HG02571 (cell line): Measurements from ENCODE around the gene MC1R.
"Not testable (repeated sequence)": the region's sequence is repeated elsewhere in the genome, so short reads cannot be mapped to it uniquely, and the experiment has no call there.

Experiments
- ATAC-seq: cut with Tn5 transposase; IDR thresholded peaks from one replicate; pipeline ENCODE4 v1.9.1; 2021; ENCODE audit warnings: mild to moderate bottlenecking, moderate library complexity; ENCODE audit not compliant: unreplicated experiment

Gene MC1R

DNA sequence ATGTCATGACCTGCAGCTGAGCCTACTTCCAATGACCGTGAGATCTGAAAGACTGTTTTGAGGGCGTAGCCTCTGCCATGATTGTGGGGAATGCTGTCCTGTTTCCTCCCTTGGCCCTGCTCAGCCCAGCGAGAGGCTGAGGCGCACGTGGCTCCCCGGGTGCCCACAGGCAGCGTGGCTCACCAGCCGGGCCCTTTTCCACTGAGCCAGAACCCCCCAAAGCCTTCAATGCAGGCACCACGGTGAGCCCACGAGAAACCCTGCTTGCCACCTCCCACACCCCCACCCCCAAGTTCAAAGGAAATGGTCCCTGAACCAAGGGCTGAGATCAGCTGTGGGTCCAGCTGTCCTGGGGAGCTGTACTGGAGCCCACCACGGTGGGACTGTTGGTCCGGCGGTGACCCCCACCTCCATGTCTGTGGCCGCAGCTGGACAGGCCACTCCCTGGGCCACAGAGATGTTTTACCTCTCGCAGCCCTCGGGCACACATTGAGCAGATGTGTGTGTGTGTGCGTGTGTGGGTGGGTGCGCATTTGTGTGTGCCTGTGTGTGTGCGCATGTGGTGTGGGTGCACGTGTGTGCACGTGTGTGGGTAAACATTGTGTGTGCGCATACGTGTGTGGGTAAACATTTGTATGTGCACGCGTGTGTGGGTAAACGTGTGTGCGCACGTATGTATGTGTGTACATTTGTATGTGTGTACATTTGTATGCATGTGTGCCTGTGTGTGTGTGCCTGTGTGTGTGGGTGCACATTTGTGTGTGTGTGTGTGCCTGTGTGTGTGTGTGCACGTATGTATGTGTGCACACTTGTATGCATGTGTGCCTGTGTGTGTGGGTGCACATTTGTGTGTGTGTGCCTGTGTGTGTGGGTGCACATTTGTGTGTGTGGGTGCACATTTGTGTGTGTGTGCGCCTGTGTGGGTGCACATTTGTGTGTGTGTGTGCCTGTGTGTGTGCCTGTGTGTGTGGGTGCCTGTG is 5.0 kb upstream of the MC1R start:
- ATAC-seq: no peak

GRCh38 chr16:89914642-89915285 is 3.9 kb upstream of the MC1R start:
- ATAC-seq: not testable (repeated sequence)

GRCh38 chr16:89915303-89916232 is 3.1 kb upstream of the MC1R start:
- ATAC-seq: no peak

DNA sequence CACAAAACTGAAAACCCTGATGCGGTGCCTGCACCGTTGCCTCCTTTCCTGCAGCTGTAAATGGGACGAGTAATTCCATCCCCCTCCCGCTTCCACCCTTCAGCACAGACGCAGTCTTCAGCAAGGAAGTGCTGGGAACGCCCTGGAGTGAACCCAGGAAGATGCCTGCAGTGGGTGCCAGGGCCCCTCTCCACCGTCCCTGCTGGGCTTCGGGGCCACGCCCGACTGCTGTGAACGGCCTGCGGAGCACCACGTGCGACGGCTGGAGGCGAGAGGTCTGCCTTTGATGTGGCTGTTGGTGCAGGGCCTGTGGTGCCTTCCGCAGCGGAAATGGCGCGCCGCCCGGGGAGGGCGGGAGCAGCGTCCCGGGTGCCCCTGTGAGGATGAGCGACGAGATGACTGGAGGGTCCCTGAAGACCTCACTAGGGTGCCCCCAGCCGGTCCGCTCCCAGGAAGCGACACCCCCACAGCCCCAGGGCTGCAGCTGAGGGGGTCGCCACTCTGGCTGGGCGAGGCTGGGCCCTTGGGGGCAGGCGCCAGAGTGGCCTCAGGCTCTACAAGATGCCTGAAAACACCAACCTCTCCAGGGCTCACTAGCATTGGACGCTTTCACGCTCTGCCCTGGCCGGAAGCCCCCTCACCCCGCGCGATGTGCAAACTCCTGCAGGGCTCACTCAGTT is 749 bp upstream of the MC1R start:
- ATAC-seq: peak; percentile 60

DNA sequence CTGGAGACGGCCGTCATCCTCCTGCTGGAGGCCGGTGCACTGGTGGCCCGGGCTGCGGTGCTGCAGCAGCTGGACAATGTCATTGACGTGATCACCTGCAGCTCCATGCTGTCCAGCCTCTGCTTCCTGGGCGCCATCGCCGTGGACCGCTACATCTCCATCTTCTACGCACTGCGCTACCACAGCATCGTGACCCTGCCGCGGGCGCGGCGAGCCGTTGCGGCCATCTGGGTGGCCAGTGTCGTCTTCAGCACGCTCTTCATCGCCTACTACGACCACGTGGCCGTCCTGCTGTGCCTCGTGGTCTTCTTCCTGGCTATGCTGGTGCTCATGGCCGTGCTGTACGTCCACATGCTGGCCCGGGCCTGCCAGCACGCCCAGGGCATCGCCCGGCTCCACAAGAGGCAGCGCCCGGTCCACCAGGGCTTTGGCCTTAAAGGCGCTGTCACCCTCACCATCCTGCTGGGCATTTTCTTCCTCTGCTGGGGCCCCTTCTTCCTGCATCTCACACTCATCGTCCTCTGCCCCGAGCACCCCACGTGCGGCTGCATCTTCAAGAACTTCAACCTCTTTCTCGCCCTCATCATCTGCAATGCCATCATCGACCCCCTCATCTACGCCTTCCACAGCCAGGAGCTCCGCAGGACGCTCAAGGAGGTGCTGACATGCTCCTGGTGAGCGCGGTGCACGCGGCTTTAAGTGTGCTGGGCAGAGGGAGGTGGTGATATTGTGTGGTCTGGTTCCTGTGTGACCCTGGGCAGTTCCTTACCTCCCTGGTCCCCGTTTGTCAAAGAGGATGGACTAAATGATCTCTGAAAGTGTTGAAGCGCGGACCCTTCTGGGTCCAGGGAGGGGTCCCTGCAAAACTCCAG is 1.1 kb downstream of the MC1R start:
- no peak for ATAC-seq

- no peak for ATAC-seq
These were observed 2.1 kb downstream of the MC1R start for GRCh38 chr16:89920723-89921122.

DNA sequence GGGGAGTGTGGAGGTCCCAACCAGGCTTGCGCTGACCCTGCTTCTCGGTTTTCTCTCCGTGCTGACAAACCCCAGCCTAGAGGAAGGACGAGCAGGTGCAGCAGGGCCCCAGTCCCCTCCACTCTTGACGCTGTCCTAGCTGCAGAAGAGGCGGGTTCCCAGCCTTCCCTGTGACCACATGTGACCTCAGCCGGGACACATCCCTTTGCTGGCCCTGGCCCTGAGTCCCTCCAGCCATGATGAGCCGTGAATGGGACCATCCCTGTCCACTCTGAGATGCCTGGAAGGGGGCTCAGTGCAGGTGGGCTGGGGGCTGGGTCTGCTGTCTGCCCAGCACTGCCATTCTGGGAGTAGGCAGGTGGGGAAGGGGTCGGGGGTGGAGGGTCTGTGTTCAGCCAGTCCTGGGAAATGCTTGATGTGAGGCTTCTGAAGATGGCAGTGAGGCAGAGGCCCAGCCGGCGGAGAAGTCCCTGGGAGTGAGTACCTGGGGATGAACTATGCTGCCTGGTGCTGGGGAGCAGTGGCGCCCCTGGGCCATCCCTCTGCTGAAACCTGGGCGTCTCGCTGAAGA is 2.6 kb downstream of the MC1R start:
- no peak for ATAC-seq

DNA sequence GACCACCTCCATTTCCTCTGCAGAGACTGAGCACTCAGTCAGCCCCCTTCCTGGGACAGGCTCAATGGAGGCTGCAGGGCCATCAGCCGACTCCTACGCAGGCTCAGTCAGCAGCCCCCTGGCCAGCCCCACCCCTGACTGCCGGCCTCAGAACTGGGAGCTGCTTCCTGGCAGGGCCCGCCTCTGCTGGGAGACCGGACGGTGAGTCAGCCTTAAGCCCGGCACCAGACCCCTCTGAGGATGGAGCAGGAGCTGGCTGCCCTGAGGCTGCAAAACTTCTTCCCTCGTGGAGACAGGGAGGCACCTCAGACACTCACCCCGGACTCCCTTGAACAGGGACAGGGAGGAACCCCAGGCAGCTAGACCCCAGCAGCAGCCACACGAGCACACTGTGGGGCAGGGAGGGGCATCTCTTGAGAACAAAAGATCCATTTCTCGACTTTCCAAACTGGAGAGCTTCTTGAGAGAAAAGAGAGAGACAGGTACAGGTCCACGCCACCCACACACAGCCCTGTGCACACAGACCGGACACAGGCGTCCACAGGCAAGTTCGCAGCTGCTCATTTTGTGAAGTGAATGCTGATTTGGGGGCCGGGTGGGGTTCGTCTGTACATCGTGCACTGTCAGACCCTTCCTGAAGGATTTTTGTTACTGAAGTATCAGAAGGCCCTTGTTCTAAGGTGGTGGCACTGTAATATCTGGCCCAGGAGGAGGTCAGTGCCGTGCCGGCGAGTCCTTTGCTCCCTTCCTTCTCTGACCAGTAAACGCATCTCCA is 3.2 kb downstream of the MC1R start:
- no peak for ATAC-seq

DNA sequence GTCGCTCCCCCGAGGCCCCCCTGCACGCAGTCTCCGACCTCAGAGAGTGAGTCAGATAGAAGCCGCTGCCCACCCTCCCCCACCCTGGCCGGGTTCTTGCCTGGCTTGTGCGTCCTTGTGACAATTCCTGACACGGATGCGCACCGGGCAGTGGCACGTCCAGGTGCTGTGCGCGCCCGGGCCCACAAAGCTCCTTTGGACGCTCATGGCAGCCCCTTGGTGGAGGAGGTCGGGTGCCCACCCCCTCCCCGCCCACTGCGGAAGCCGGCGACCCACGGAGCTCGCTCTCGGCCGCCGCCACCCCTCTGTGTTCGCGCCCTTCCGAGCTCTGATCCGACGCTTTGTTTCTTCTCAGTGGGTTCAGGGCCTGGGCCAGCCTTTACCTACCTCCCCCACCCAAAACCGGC is 3.8 kb downstream of the MC1R start:
- no peak for ATAC-seq

DNA sequence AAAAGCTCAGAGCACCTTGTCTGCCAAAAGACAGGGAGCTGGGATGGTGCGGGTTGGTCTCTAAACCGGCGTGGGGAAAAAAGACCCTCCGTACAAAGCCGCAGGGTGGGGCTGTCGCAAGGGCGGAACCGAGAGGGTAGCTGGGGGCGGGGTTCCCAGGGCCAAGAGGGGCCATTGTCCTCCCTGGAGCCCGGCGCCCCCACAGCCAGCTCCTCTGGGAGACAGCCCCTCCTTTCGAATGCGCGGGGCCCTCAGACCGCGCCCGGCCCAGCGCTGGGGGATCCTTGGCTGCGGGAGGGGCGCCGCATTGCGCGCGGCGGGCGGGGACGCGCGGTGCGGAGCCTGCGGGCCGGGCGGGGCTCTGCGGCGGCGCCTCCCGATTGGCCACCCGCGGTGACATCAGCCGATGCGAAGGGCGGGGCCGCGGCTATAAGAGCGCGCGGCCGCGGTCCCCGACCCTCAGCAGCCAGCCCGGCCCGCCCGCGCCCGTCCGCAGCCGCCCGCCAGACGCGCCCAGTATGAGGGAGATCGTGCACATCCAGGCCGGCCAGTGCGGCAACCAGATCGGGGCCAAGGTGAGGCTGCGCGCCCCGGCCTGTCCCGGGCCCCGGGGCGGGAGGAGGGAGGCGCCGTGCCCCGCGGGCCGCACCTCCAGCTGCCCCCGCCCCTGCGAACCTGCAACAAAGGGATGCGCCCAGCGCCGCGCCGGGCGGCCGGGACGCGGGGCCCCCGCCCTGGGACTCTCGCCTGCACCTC is 4.4 kb downstream of the MC1R start, which contains the start of gene TUBB3:
TSS of gene TUBB3 (plus strand) at position 459 of the 756 bp plus-strand sequence. CDS start at position 519, 60 bp downstream.
- ATAC-seq: no peak

- ATAC-seq: no peak
These were observed 5.1 kb downstream of the MC1R start for GRCh38 chr16:89923640-89924296.

DNA sequence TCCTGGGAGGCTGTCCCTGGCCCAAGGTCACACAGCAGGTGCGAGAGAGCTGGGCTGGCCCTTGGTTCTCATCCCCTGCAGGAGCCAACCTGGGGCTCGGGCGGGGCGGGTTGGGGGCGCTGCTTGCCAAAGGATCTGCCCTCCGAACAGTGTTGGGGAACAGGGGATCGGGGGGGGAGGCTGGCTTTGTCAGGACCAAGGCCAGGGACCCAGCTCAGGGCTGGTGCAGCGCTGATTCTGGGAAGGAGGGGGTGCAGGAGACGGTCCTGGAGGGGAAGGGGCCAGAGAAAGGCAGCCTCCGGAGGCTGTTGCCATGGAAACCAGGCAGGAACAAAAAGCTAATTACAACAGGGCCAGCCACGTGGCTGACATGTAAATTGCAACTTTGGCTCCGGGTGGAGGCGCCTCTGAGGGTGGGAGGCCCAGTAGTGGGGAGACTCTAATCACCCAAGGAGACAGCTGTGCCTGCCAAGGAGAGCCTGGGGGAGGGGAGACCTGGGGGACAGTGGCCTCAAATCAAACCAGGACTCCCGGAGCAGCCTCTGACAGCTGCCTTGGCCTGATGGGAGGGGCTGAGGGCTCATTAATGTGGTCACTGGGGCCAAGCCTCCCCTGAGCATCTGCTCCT is 5.7 kb downstream of the MC1R start:
- no peak for ATAC-seq

GRCh38 chr16:89924925-89925307 is 6.3 kb downstream of the MC1R start:
- no peak for ATAC-seq

DNA sequence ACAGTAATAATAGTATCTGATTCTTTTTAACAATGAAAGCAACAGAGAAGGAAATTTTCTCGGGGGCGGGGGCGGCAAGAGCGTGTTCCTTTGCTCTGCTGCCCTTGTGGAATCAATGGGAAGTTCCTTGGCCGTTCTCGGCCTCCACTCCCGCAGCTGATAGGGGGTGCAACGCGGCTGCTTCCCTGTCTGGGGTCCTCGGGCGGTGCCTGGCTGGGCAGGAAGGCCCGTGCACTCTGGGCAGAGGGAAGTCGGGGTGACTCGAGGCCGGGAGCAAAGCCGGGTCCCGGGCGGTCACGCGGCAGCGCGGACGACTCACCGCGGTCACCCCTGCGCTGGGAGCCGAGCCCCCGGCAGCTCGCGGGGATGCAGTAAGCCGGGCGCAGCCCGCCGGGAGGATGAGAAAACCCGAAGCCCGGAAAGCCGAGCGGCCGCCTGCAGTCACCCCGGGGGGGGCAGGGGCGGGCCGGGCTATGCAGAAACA is 7.0 kb downstream of the MC1R start:
- ATAC-seq: peak; percentile 6

DNA sequence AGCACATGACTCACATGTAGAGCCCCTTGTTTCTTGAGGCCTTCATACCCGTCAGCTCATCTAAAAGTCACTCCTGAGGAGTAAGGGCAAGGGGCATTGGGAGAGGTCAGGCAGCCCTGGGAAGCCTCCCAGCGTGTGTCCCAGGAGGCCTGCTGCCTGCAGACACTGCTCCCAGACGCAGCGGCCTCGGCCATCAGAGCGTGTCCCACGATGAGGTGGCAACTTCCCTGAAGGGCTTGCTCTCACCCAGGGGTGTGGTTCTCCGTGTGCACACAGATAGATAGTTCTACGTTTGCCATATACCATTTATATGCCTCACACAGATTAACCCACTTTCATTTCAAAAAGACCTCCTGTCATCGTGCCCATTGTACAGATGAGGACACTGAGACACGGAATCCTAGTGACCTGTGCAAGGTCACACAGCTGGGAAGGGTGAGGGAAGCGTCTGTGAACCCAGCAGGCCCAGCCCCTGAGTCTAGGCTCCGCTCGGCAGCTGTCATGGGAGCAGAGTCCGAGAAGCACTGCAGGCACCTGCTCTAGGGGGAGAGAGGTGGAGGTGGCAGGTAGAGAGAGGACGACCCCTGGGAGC is 12.7 kb downstream of the MC1R start:
- ATAC-seq: no peak

GRCh38 chr16:89931964-89932363 is 13.3 kb downstream of the MC1R start:
- no peak for ATAC-seq
